K562 (cell line): ENCODE measurements around the gene DHX38. TPM values are rescaled to one million over a fixed set of nuclear protein-coding genes. Genes with fewer than 3 reads are reported as not detected.

ENCODE experiments used
- ATF3 ChIP-seq, 2 experiments: fragments of 450-650 bp in 1 of 2; sonication (generic) in 1 of 2; formaldehyde crosslinking in 1 of 2; IDR thresholded peaks in 1 of 2; conservative IDR thresholded peaks in 1 of 2; 2 replicates each; pipeline versions ENCODE4 v1.6.1 to v1.8.1; 2016 to 2023; ENCODE audit warnings: mild to moderate bottlenecking in 2 of 2, moderate library complexity in 2 of 2, inconsistent platforms in 1 of 2, missing genetic modification reagents in 1 of 2
- BMI1 ChIP-seq: fragments of 150-350 bp; IDR thresholded peaks from 2 replicates; pipeline ENCODE4 v1.6.1; 2014; ENCODE audit warnings: low read length
- BRD4 ChIP-seq: fragments of 200-600 bp; sonication (generic); IDR thresholded peaks from 2 replicates; pipeline ENCODE4 v1.6.1; 2017; ENCODE audit warnings: inconsistent platforms
- CBX1 ChIP-seq: sonication (generic); IDR thresholded peaks from 2 replicates; pipeline ENCODE4 v1.6.1; 2016; ENCODE audit warnings: antibody characterized with exemption, low read depth, mild to moderate bottlenecking
- CREM ChIP-seq: IDR thresholded peaks from 2 replicates; pipeline ENCODE4 v1.6.1; 2014; ENCODE audit warnings: antibody characterized with exemption, low read depth
- ETV1 ChIP-seq: fragments of 450-650 bp; conservative IDR thresholded peaks from 2 replicates; pipeline ENCODE4 v1.6.1; 2016; ENCODE audit warnings: missing genetic modification characterization, control low read depth, low read depth, missing compliant biosample characterization
- FOXM1 ChIP-seq, 2 experiments: fragments of 450-650 bp in 1 of 2; sonication (generic) in 1 of 2; formaldehyde crosslinking in 1 of 2; IDR thresholded peaks; 2 replicates each; pipeline versions ENCODE4 v1.6.1 to v1.9.0; 2017 to 2022; ENCODE audit warnings: low read depth in 2 of 2, mild to moderate bottlenecking in 2 of 2, missing genetic modification reagents in 1 of 2, moderate library complexity in 1 of 2
- HMBOX1 ChIP-seq: sonication (generic); IDR thresholded peaks from 2 replicates; pipeline ENCODE4 v1.6.1; 2016
- NRF1 ChIP-seq, 2 experiments: fragments of 450-650 bp; IDR thresholded peaks in 1 of 2; conservative IDR thresholded peaks in 1 of 2; 2 replicates each; pipeline ENCODE4 v1.6.1; 2014; ENCODE audit warnings: mild to moderate bottlenecking in 2 of 2
- REST ChIP-seq, 2 experiments: fragments of 450-650 bp; formaldehyde crosslinking in 1 of 2; IDR thresholded peaks; 2 replicates each; pipeline versions ENCODE4 v1.4.0 to v1.6.1; 2014 to 2020; ENCODE audit warnings: mild to moderate bottlenecking in 2 of 2, borderline replicate concordance in 1 of 2, low read depth in 1 of 2
- SMAD4 ChIP-seq: fragments of 250-450 bp; sonication (Bioruptor Pico); conservative IDR thresholded peaks from 2 replicates; pipeline ENCODE4 v1.8.0; 2021; ENCODE audit warnings: inconsistent platforms, mild to moderate bottlenecking, moderate library complexity
- SP1 ChIP-seq: sonication (generic); formaldehyde crosslinking; IDR thresholded peaks from 2 replicates; pipeline ENCODE4 v1.8.1; 2022; ENCODE audit warnings: mild to moderate bottlenecking, missing genetic modification reagents
- TBL1XR1 ChIP-seq, 2 experiments: IDR thresholded peaks; 2 replicates each; pipeline ENCODE4 v1.6.1; 2012; ENCODE audit warnings: improper control_type of control experiment in 2 of 2, low read length in 2 of 2, mild to moderate bottlenecking in 1 of 2
- TCF15 ChIP-seq: fragments of 250-450 bp; sonication (Bioruptor Pico); IDR thresholded peaks from 2 replicates; pipeline ENCODE4 v1.8.0; 2022; ENCODE audit warnings: moderate library complexity, mild to moderate bottlenecking, inconsistent platforms
- ZNF121 ChIP-seq: sonication (generic); formaldehyde crosslinking; conservative IDR thresholded peaks from 2 replicates; pipeline ENCODE4 v1.8.0; 2022; ENCODE audit warnings: missing genetic modification reagents
- ZNF324 ChIP-seq: fragments of 250-450 bp; sonication (Bioruptor Pico); IDR thresholded peaks from 2 replicates; pipeline ENCODE4 v1.4.0; 2020; ENCODE audit warnings: mild to moderate bottlenecking
- polyA plus RNA-seq, 8 experiments: library from polyadenylated mRNA; depleted of rRNA in 4 of 8; stranded (reverse) in 5 of 8; unstranded in 3 of 8; fragments of >200 nt; fragmentation: Nextera tagmentation in 2 of 8; fragmentation: Illumina TruSeq in 1 of 8; extraction: Ambion mirVana in 2 of 8; extraction: Trizol in 1 of 8; gene quantifications; 2 replicates each; pipeline versions ENCODE4 v1.2.1 to v1.2.3, GENCODE V29; 2011 to 2014; ENCODE audit warnings: inconsistent platforms in 1 of 8, missing spikeins in 1 of 8
- total RNA-seq, 7 experiments: library from RNA; depleted of rRNA in 6 of 7; stranded (reverse); fragments of >200 nt in 6 of 7; fragmentation: Illumina TruSeq in 2 of 7; extraction: Trizol in 2 of 7; gene quantifications; 2 replicates each; pipeline versions ENCODE4 v1.2.1 to v1.2.3, GENCODE V29; 2011 to 2021; ENCODE audit warnings: low replicate concordance in 1 of 7

DHX38 gene
- total and polyA plus RNA-seq, 9 of the 15 experiments (the other 6 are each of a cell fraction or from before 2014, with no cell fraction given): 2.8 to 76.8 (median 40.8) TPM

- TF ChIP-seq REST (IDR thresholded peaks at IDR 0.05; ENCODE audit: borderline replicate concordance) (peak; percentile 42; the same call in 1 of the 2 replicates), REST (CRISPR knock-in tag; IDR thresholded peaks at IDR 0.05; ENCODE audit: low read depth) (peak; percentile 56; the same call in 1 of the 2 replicates), HMBOX1 (no peak), NRF1 (conservative IDR thresholded peaks at IDR 0.05 in 1 of 2, IDR thresholded peaks at IDR 0.05 in 1 of 2) (peak; percentile 72 to 76), BMI1 (peak; percentile 68; the same call in 1 of the 2 replicates), CBX1 (no peak), ETV1 (peak; percentile 89), SP1 (CRISPR knock-in tag) (peak; percentile 60; the same call in 1 of the 2 replicates), BRD4 (no peak), TBL1XR1 (IDR thresholded peaks at IDR 0.05; ENCODE audit: low read length in 2 of 2) (peak in 1 of 2 experiments; percentile 37; a peak in 2 of 4 replicates), ATF3 (IDR thresholded peaks at IDR 0.05) (peak; percentile 22; the same call in 1 of the 2 replicates), ATF3 (CRISPR knock-in tag; conservative IDR thresholded peaks at IDR 0.05) (0 out of 2 replicates have a peak, but pooled peaks have one; percentile 45), CREM (peak; percentile 96), SMAD4 (CRISPR knock-in tag) (no peak), ZNF324 (CRISPR knock-in tag) (no peak), FOXM1 (IDR thresholded peaks at IDR 0.05; ENCODE audit: low read depth) (no peak), FOXM1 (CRISPR knock-in tag; IDR thresholded peaks at IDR 0.05; ENCODE audit: low read depth) (no peak), ZNF121 (no peak), TCF15 (CRISPR knock-in tag) (no peak)
Observed at GRCh38 chr16:72093448-72094265, at the start of gene DHX38, which contains the start of gene TXNL4B (continued).
